ENCODE data around the gene IBA57. TPM values are rescaled to one million over a fixed set of nuclear protein-coding genes. Genes with fewer than 3 reads are reported as not detected.

The IBA57 gene
- total RNA-seq, 1 donor from 2014 or later = 8.3 TPM

- intact Hi-C loops (cut with micrococcal nuclease) = no loop called here
These were observed 5.1 kb downstream of the IBA57 start for GRCh38 chr1:228170666-228171065.

GRCh38 chr1:228171221-228171891, 5.8 kb downstream of the IBA57 start:
- intact Hi-C loops (cut with micrococcal nuclease) = no loop called here

GRCh38 chr1:228172591-228173527, 7.3 kb downstream of the IBA57 start:
- intact Hi-C loops (cut with micrococcal nuclease) = no loop called here

- intact Hi-C loops (cut with micrococcal nuclease) = loop anchor here (1.0 to 2.0 kb wide), 2 partner anchors 8 to 39 kb away; no protein-coding TSS in a partner anchor
These were observed 8.2 kb downstream of the IBA57 start for GRCh38 chr1:228173528-228174481.

- intact Hi-C loops (cut with micrococcal nuclease) = loop anchor here (1.0 to 2.0 kb wide), 2 partner anchors 8 to 38 kb away; no protein-coding TSS in a partner anchor
These were observed 9.1 kb downstream of the IBA57 start for GRCh38 chr1:228174482-228175315.

GRCh38 chr1:228175316-228176023, 9.9 kb downstream of the IBA57 start:
- intact Hi-C loops (cut with micrococcal nuclease) = loop anchor here (2.0 kb wide), 1 partner anchor 37 kb away; no protein-coding TSS in a partner anchor

- intact Hi-C loops (cut with micrococcal nuclease) = no loop called here
These were observed 10.4 kb downstream of the IBA57 start for GRCh38 chr1:228176024-228176395.

GRCh38 chr1:228176461-228177182, 11.0 kb downstream of the IBA57 start:
- intact Hi-C loops (cut with micrococcal nuclease) = no loop called here

GRCh38 chr1:228177183-228177475, 11.5 kb downstream of the IBA57 start:
- intact Hi-C loops (cut with micrococcal nuclease) = no loop called here

- intact Hi-C loops (cut with micrococcal nuclease) = no loop called here
These were observed 12.4 kb downstream of the IBA57 start for GRCh38 chr1:228177721-228178710.

- intact Hi-C loops (cut with micrococcal nuclease) = no loop called here
These were observed 13.4 kb downstream of the IBA57 start for GRCh38 chr1:228178737-228179684.

- intact Hi-C loops (cut with micrococcal nuclease) = no loop called here
These were observed 14.8 kb downstream of the IBA57 start for GRCh38 chr1:228180271-228180958.

GRCh38 chr1:228180959-228181644, 15.5 kb downstream of the IBA57 start:
- intact Hi-C loops (cut with micrococcal nuclease) = no loop called here

- intact Hi-C loops (cut with micrococcal nuclease) = no loop called here
These were observed 16.0 kb downstream of the IBA57 start for GRCh38 chr1:228181645-228182034.

GRCh38 chr1:228182296-228183030, 16.9 kb downstream of the IBA57 start:
- intact Hi-C loops (cut with micrococcal nuclease) = no loop called here

All from T-helper 2 cell treated with Interferon-gamma antibody and Interleukin-4, amounts not matched to agents 100 ng/mL and 5 ng/mL, for 36 hours (primary cell).